ENCODE results near the gene GCNT3. TPM values are rescaled to one million over a fixed set of nuclear protein-coding genes. Genes with fewer than 3 reads are reported as not detected.

GCNT3 gene
- total and polyA plus RNA-seq, 2 donors from 2014 or later: 4.5 to 14.8 TPM

GRCh38 chr15:59595434-59595915 lies 16.1 kb upstream of the GCNT3 start:
- no peak for TF ChIP-seq CTCF (IDR thresholded peaks at IDR 0.05; ENCODE audit: borderline replicate concordance, extremely low read depth, insufficient read depth)
- peaks cover 0 to 4% (median 0%) of the 10 kb centered on the region in 3 donors for H3K4me1 ChIP-seq (ENCODE audit: control insufficient read depth in 2 of 3, insufficient read depth in 2 of 3, low read depth in 1 of 3, low read length in 3 of 3)
- no peaks in the 10 kb centered on the region for H3K27me3 ChIP-seq (ENCODE audit: control insufficient read depth, insufficient read depth, low read length)
- peak overlapping the region in 1 of 2 donors; percentile 15 for H3K27ac ChIP-seq (ENCODE audit: low read depth in 2 of 2, low read length in 2 of 2)
- no peaks in the 10 kb centered on the region for H3K36me3 ChIP-seq (ENCODE audit: control insufficient read depth in 2 of 3, insufficient read depth in 3 of 3, low read length in 3 of 3)
- intact Hi-C loops (cut with DNase I): no loop called here
- no peak overlapping the region for H3K4me3 ChIP-seq (ENCODE audit: low read length in 3 of 3)
- DNase-seq (peak in 1 of 5 donors; percentile 4), FAIRE-seq (no peak)
- no peak overlapping the region for H3K9ac ChIP-seq (ENCODE audit: low read length in 3 of 3)
- no peaks in the 10 kb centered on the region for H3K9me3 ChIP-seq (ENCODE audit: control insufficient read depth in 2 of 3, insufficient read depth in 1 of 3, low read length in 3 of 3)

GRCh38 chr15:59596640-59597039 lies 14.9 kb upstream of the GCNT3 start:
- no peak overlapping the region for H3K27ac ChIP-seq (ENCODE audit: low read depth in 2 of 2, low read length in 2 of 2)
- peaks cover 0 to 6% (median 0%) of the 10 kb centered on the region in 3 donors for H3K9me3 ChIP-seq (ENCODE audit: control insufficient read depth in 2 of 3, insufficient read depth in 1 of 3, low read length in 3 of 3)
- DNase-seq (no peak), FAIRE-seq (no peak)
- peaks cover 0 to 4% (median 0%) of the 10 kb centered on the region in 3 donors for H3K4me1 ChIP-seq (ENCODE audit: control insufficient read depth in 2 of 3, insufficient read depth in 2 of 3, low read depth in 1 of 3, low read length in 3 of 3)
- no peaks in the 10 kb centered on the region for H3K36me3 ChIP-seq (ENCODE audit: control insufficient read depth in 2 of 3, insufficient read depth in 3 of 3, low read length in 3 of 3)
- no peak overlapping the region for H3K4me3 ChIP-seq (ENCODE audit: low read length in 3 of 3)
- TF ChIP-seq CTCF (IDR thresholded peaks at IDR 0.05; ENCODE audit: borderline replicate concordance, extremely low read depth, insufficient read depth): no peak
- no peaks in the 10 kb centered on the region for H3K27me3 ChIP-seq (ENCODE audit: control insufficient read depth, insufficient read depth, low read length)
- H3K9ac ChIP-seq (ENCODE audit: low read length in 3 of 3): no peak overlapping the region
- intact Hi-C loops (cut with DNase I): no loop called here

- no peak for FAIRE-seq
Measured at GRCh38 chr15:59598461-59598860, 13.1 kb upstream of the GCNT3 start.

More at GRCh38 chr15:59598461-59598860, 13.1 kb upstream of the GCNT3 start:
- intact Hi-C loops (cut with DNase I): no loop called here
- Histone ChIP-seq H3K27me3 (ENCODE audit: control insufficient read depth, insufficient read depth, low read length) (no peaks in the 10 kb centered on the region), H3K27ac (ENCODE audit: low read depth in 2 of 2, low read length in 2 of 2) (no peak overlapping the region), H3K9me3 (ENCODE audit: control insufficient read depth in 2 of 3, insufficient read depth in 1 of 3, low read length in 3 of 3) (peaks cover 0 to 9% (median 0%) of the 10 kb centered on the region in 3 donors), H3K9ac (ENCODE audit: low read length in 3 of 3) (no peak overlapping the region), H3K4me1 (ENCODE audit: control insufficient read depth in 2 of 3, insufficient read depth in 2 of 3, low read depth in 1 of 3, low read length in 3 of 3) (peaks cover 0 to 4% (median 0%) of the 10 kb centered on the region in 3 donors), H3K36me3 (ENCODE audit: control insufficient read depth in 2 of 3, insufficient read depth in 3 of 3, low read length in 3 of 3) (no peaks in the 10 kb centered on the region), H3K4me3 (ENCODE audit: low read length in 3 of 3) (no peak overlapping the region)
- no peak for TF ChIP-seq CTCF (IDR thresholded peaks at IDR 0.05; ENCODE audit: borderline replicate concordance, extremely low read depth, insufficient read depth)
- DNase-seq: no peak
